Measurements from ENCODE around the gene IPO7.
"Not testable (repeated sequence)": the region's sequence is repeated elsewhere in the genome, so short reads cannot be mapped to it uniquely, and the experiment has no call there.

The IPO7 gene

GRCh38 chr11:9399466-9399865 lies 15.0 kb downstream of the IPO7 start:
- no peaks in the 10 kb centered on the region for H3K27me3 ChIP-seq (ENCODE audit: insufficient read depth, poor library complexity, severe bottlenecking)
- TF ChIP-seq, protein P1, sequence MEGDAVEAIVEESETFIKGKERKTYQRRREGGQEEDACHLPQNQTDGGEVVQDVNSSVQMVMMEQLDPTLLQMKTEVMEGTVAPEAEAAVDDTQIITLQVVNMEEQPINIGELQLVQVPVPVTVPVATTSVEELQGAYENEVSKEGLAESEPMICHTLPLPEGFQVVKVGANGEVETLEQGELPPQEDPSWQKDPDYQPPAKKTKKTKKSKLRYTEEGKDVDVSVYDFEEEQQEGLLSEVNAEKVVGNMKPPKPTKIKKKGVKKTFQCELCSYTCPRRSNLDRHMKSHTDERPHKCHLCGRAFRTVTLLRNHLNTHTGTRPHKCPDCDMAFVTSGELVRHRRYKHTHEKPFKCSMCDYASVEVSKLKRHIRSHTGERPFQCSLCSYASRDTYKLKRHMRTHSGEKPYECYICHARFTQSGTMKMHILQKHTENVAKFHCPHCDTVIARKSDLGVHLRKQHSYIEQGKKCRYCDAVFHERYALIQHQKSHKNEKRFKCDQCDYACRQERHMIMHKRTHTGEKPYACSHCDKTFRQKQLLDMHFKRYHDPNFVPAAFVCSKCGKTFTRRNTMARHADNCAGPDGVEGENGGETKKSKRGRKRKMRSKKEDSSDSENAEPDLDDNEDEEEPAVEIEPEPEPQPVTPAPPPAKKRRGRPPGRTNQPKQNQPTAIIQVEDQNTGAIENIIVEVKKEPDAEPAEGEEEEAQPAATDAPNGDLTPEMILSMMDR (IDR thresholded peaks at IDR 0.05; ENCODE audit: poor library complexity, severe bottlenecking): no peak
- no peak overlapping the region for H3K27ac ChIP-seq (ENCODE audit: poor library complexity, severe bottlenecking)
- peaks cover 81% of the 10 kb centered on the region for H3K36me3 ChIP-seq (ENCODE audit: low read depth)
- ATAC-seq (ENCODE audit: low read depth): no peak
- H3K4me3 ChIP-seq (ENCODE audit: severe bottlenecking): no peak overlapping the region
- DNase-seq (ENCODE audit: low spot score): no peak
- peaks cover 8% of the 10 kb centered on the region for H3K4me1 ChIP-seq (ENCODE audit: insufficient read depth, poor library complexity, severe bottlenecking)
- no peaks in the 10 kb centered on the region for H3K9me3 ChIP-seq (ENCODE audit: severe bottlenecking)

DNA sequence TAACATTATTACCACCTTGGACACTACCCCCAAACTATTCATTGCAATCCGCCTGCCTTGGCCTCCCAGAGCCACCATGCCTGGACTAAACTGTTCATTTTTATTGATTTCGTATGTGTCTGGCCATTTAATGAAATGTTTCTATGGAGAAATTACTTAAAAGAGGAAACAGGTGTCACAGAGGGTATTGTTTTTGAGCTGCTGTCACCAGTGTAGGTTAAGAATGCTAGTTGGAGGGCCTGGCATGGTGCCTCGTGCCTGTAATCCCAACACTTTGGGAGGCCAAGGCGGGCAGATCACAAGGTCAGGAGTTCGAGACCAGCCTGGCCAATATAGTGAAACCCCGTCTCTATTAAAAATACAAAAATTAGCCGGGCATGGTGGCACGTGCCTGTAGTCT lies 17.4 kb downstream of the IPO7 start:
- H3K27ac ChIP-seq (ENCODE audit: poor library complexity, severe bottlenecking); H3K27me3 ChIP-seq (ENCODE audit: insufficient read depth, poor library complexity, severe bottlenecking); DNase-seq (ENCODE audit: low spot score); H3K4me1 ChIP-seq (ENCODE audit: insufficient read depth, poor library complexity, severe bottlenecking); ATAC-seq (ENCODE audit: low read depth); H3K4me3 ChIP-seq (ENCODE audit: severe bottlenecking); H3K9me3 ChIP-seq (ENCODE audit: severe bottlenecking): not testable (repeated sequence)
- peaks cover 83% of the 10 kb centered on the region for H3K36me3 ChIP-seq (ENCODE audit: low read depth)

DNA sequence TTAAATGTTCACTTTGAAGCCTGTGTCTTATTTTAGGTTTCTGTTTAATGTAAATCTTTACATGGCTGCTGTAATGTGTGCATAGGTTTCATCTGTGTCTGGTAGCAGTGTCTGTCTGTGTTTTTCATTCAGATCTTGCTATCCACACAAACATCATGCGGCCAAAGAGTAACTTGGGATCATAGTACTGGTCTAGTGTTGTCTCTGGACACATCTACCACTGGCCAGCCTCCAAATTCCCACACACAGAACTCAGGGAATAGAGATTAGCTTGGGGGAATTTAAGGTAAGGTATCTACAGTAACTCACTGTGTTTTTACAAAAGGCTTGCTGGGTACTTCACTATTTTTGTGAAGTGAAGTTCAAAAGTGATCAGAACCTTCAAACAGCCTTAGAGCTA lies 44.3 kb downstream of the IPO7 start:
- Histone ChIP-seq H3K36me3 (ENCODE audit: low read depth) (peaks cover 98% of the 10 kb centered on the region), H3K27ac (ENCODE audit: poor library complexity, severe bottlenecking) (no peak overlapping the region), H3K9me3 (ENCODE audit: severe bottlenecking) (no peaks in the 10 kb centered on the region), H3K27me3 (ENCODE audit: insufficient read depth, poor library complexity, severe bottlenecking) (no peaks in the 10 kb centered on the region), H3K4me1 (ENCODE audit: insufficient read depth, poor library complexity, severe bottlenecking) (no peaks in the 10 kb centered on the region), H3K4me3 (ENCODE audit: severe bottlenecking) (no peak overlapping the region)
- TF ChIP-seq, protein P1 (IDR thresholded peaks at IDR 0.05; ENCODE audit: poor library complexity, severe bottlenecking): no peak
- ATAC-seq (ENCODE audit: low read depth) (no peak), DNase-seq (ENCODE audit: low spot score) (no peak)

GRCh38 chr11:9438611-9439010 lies 54.2 kb downstream of the IPO7 start:
- H3K9me3 ChIP-seq (ENCODE audit: severe bottlenecking): no peaks in the 10 kb centered on the region
- H3K4me1 ChIP-seq (ENCODE audit: insufficient read depth, poor library complexity, severe bottlenecking): no peaks in the 10 kb centered on the region
- H3K27ac ChIP-seq (ENCODE audit: poor library complexity, severe bottlenecking): no peak overlapping the region
- DNase-seq (ENCODE audit: low spot score) (no peak), ATAC-seq (ENCODE audit: low read depth) (no peak)
- H3K36me3 ChIP-seq (ENCODE audit: low read depth): peaks cover 98% of the 10 kb centered on the region
- no peak overlapping the region for H3K4me3 ChIP-seq (ENCODE audit: severe bottlenecking)
- TF ChIP-seq, protein P1 (IDR thresholded peaks at IDR 0.05; ENCODE audit: poor library complexity, severe bottlenecking): no peak
- H3K27me3 ChIP-seq (ENCODE audit: insufficient read depth, poor library complexity, severe bottlenecking): no peaks in the 10 kb centered on the region

DNA sequence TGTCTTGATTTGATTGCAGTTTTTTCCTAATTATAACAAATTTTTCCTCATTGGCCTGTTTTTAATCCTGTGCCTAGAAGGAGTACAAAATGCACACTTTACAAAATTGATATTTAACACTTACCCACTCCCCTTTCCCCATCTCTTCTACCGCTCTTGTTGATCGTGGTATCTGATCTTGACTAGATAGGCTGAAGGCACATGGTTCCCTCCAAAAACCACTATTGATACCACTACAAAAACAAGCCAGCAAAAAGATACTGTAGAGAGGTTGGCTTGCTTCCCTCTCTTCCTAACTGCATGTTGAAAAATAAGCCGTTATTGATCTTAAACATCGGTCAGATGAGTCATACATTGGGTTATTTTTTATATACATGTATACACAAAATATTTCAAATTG lies 61.8 kb downstream of the IPO7 start:
- ATAC-seq (ENCODE audit: low read depth) (no peak), DNase-seq (ENCODE audit: low spot score) (no peak)
- Histone ChIP-seq H3K4me1 (ENCODE audit: insufficient read depth, poor library complexity, severe bottlenecking) (no peaks in the 10 kb centered on the region), H3K27ac (ENCODE audit: poor library complexity, severe bottlenecking) (no peak overlapping the region), H3K36me3 (ENCODE audit: low read depth) (peaks cover 67% of the 10 kb centered on the region), H3K4me3 (ENCODE audit: severe bottlenecking) (no peak overlapping the region), H3K9me3 (ENCODE audit: severe bottlenecking) (no peaks in the 10 kb centered on the region), H3K27me3 (ENCODE audit: insufficient read depth, poor library complexity, severe bottlenecking) (no peaks in the 10 kb centered on the region)
- TF ChIP-seq, protein P1 (IDR thresholded peaks at IDR 0.05; ENCODE audit: poor library complexity, severe bottlenecking): no peak

Data from RWPE2 (cell line).